Measurements from ENCODE around the gene CWC27. TPM values are rescaled to one million over a fixed set of nuclear protein-coding genes. Genes with fewer than 3 reads are reported as not detected.

The CWC27 gene
- total RNA-seq, 2 donors from 2014 or later = 29.1 to 32.6 TPM

- Mint-ChIP-seq H3K36me3 (peaks cover 4% of the 10 kb centered on the region), H3K9me3 (no peaks in the 10 kb centered on the region), H3K27me3 (no peaks in the 10 kb centered on the region), H3K4me1 (ENCODE audit: low read depth in 2 of 2) (peaks cover 4% of the 10 kb centered on the region in 2 donors), H3K27ac (no peak overlapping the region), H3K4me3 (no peak overlapping the region)
- DNase-seq (ENCODE audit: low spot score) (no peak), ATAC-seq (no peak)
Measured at GRCh38 chr5:64968591-64969110, 199.9 kb downstream of the CWC27 start.

- Mint-ChIP-seq H3K9me3 (no peaks in the 10 kb centered on the region), H3K4me3 (no peak overlapping the region), H3K27ac (no peak overlapping the region), H3K4me1 (ENCODE audit: low read depth in 2 of 2) (peaks cover 4% of the 10 kb centered on the region in 2 donors), H3K27me3 (no peaks in the 10 kb centered on the region), H3K36me3 (peaks cover 5% of the 10 kb centered on the region)
- DNase-seq (ENCODE audit: low spot score) (no peak), ATAC-seq (no peak)
Measured at GRCh38 chr5:64969578-64969977, 200.8 kb downstream of the CWC27 start.

- H3K4me3 Mint-ChIP-seq = no peak overlapping the region
- no peaks in the 10 kb centered on the region for H3K27me3 Mint-ChIP-seq
- H3K36me3 Mint-ChIP-seq = peaks cover 5% of the 10 kb centered on the region
- no peak overlapping the region for H3K27ac Mint-ChIP-seq
- no peaks in the 10 kb centered on the region for H3K9me3 Mint-ChIP-seq
- DNase-seq (ENCODE audit: low spot score) (no peak), ATAC-seq (no peak)
- peaks cover 4% of the 10 kb centered on the region in 2 donors for H3K4me1 Mint-ChIP-seq (ENCODE audit: low read depth in 2 of 2)
Measured at GRCh38 chr5:64971513-64971912, 202.8 kb downstream of the CWC27 start.

- H3K4me3 Mint-ChIP-seq = no peak overlapping the region
- ATAC-seq = no peak
- no peaks in the 10 kb centered on the region for H3K9me3 Mint-ChIP-seq
- peaks cover 5% of the 10 kb centered on the region for H3K36me3 Mint-ChIP-seq
- H3K4me1 Mint-ChIP-seq (ENCODE audit: low read depth in 2 of 2) = peaks cover 4% of the 10 kb centered on the region in 2 donors
- H3K27ac Mint-ChIP-seq = no peak overlapping the region
- no peaks in the 10 kb centered on the region for H3K27me3 Mint-ChIP-seq
- no peak for DNase-seq (ENCODE audit: low spot score)
Measured at GRCh38 chr5:64971990-64972389, 203.3 kb downstream of the CWC27 start.

- DNase-seq (ENCODE audit: low spot score) (no peak), ATAC-seq (no peak)
- Mint-ChIP-seq H3K36me3 (peaks cover 5% of the 10 kb centered on the region), H3K9me3 (no peaks in the 10 kb centered on the region), H3K4me3 (no peak overlapping the region), H3K27ac (no peak overlapping the region), H3K4me1 (ENCODE audit: low read depth in 2 of 2) (peaks cover 4% of the 10 kb centered on the region in 2 donors), H3K27me3 (no peaks in the 10 kb centered on the region)
Measured at GRCh38 chr5:64972591-64972990, 203.9 kb downstream of the CWC27 start.

- H3K9me3 Mint-ChIP-seq = no peaks in the 10 kb centered on the region
- H3K36me3 Mint-ChIP-seq = peaks cover 11% of the 10 kb centered on the region
- DNase-seq (ENCODE audit: low spot score) (no peak), ATAC-seq (no peak)
- H3K4me3 Mint-ChIP-seq = no peak overlapping the region
- H3K4me1 Mint-ChIP-seq (ENCODE audit: low read depth in 2 of 2) = peaks cover 4% of the 10 kb centered on the region in 2 donors
- H3K27me3 Mint-ChIP-seq = no peaks in the 10 kb centered on the region
- H3K27ac Mint-ChIP-seq = no peak overlapping the region
Measured at GRCh38 chr5:64973215-64973614, 204.5 kb downstream of the CWC27 start.

- Mint-ChIP-seq H3K27ac (no peak overlapping the region), H3K4me1 (ENCODE audit: low read depth in 2 of 2) (no peaks in the 10 kb centered on the region), H3K36me3 (peaks cover 11% of the 10 kb centered on the region), H3K4me3 (no peak overlapping the region), H3K27me3 (no peaks in the 10 kb centered on the region), H3K9me3 (no peaks in the 10 kb centered on the region)
- no peak for ATAC-seq
- DNase-seq (ENCODE audit: low spot score) = no peak
Measured at GRCh38 chr5:64977779-64978178, 209.0 kb downstream of the CWC27 start.

- Mint-ChIP-seq H3K9me3 (no peaks in the 10 kb centered on the region), H3K4me3 (no peak overlapping the region), H3K27me3 (no peaks in the 10 kb centered on the region), H3K4me1 (ENCODE audit: low read depth in 2 of 2) (no peaks in the 10 kb centered on the region), H3K27ac (no peak overlapping the region), H3K36me3 (peaks cover 11% of the 10 kb centered on the region)
- DNase-seq (ENCODE audit: low spot score) (no peak), ATAC-seq (no peak)
Measured at GRCh38 chr5:64978546-64978945, 209.8 kb downstream of the CWC27 start.

- no peaks in the 10 kb centered on the region for H3K4me1 Mint-ChIP-seq (ENCODE audit: low read depth in 2 of 2)
- no peaks in the 10 kb centered on the region for H3K27me3 Mint-ChIP-seq
- H3K4me3 Mint-ChIP-seq = no peak overlapping the region
- H3K27ac Mint-ChIP-seq = no peak overlapping the region
- H3K9me3 Mint-ChIP-seq = no peaks in the 10 kb centered on the region
- DNase-seq (ENCODE audit: low spot score) (no peak), ATAC-seq (no peak)
- peaks cover 6% of the 10 kb centered on the region for H3K36me3 Mint-ChIP-seq
Measured at GRCh38 chr5:64979531-64979930, 210.8 kb downstream of the CWC27 start.

- DNase-seq (ENCODE audit: low spot score) (no peak), ATAC-seq (no peak)
- Mint-ChIP-seq H3K4me1 (ENCODE audit: low read depth in 2 of 2) (no peaks in the 10 kb centered on the region), H3K9me3 (no peaks in the 10 kb centered on the region), H3K4me3 (no peak overlapping the region), H3K27ac (no peak overlapping the region), H3K36me3 (peaks cover 6% of the 10 kb centered on the region), H3K27me3 (no peaks in the 10 kb centered on the region)
Measured at GRCh38 chr5:64980176-64980575, 211.4 kb downstream of the CWC27 start.

GRCh38 chr5:64987768-64988167 is 219.0 kb downstream of the CWC27 start:
- peaks cover 8% of the 10 kb centered on the region for H3K36me3 Mint-ChIP-seq
- H3K4me1 Mint-ChIP-seq (ENCODE audit: low read depth in 2 of 2) = no peaks in the 10 kb centered on the region
- H3K4me3 Mint-ChIP-seq = no peak overlapping the region
- ATAC-seq (no peak), DNase-seq (ENCODE audit: low spot score) (no peak)
- H3K27ac Mint-ChIP-seq = no peak overlapping the region
- H3K27me3 Mint-ChIP-seq = no peaks in the 10 kb centered on the region
- H3K9me3 Mint-ChIP-seq = peaks cover 2% of the 10 kb centered on the region

- H3K27ac Mint-ChIP-seq = no peak overlapping the region
- no peak for DNase-seq (ENCODE audit: low spot score)
- H3K4me3 Mint-ChIP-seq = no peak overlapping the region
- no peak for ATAC-seq
- no peaks in the 10 kb centered on the region for H3K27me3 Mint-ChIP-seq
- no peaks in the 10 kb centered on the region for H3K4me1 Mint-ChIP-seq (ENCODE audit: low read depth in 2 of 2)
- H3K36me3 Mint-ChIP-seq = peaks cover 2% of the 10 kb centered on the region
- peaks cover under 1% of the 10 kb centered on the region for H3K9me3 Mint-ChIP-seq
Measured at GRCh38 chr5:65009207-65009606, 240.5 kb downstream of the CWC27 start.

GRCh38 chr5:65010841-65011240 is 242.1 kb downstream of the CWC27 start:
- Mint-ChIP-seq H3K4me3 (no peak overlapping the region), H3K4me1 (ENCODE audit: low read depth in 2 of 2) (no peaks in the 10 kb centered on the region), H3K9me3 (no peaks in the 10 kb centered on the region), H3K27ac (no peak overlapping the region), H3K36me3 (no peaks in the 10 kb centered on the region), H3K27me3 (no peaks in the 10 kb centered on the region)
- ATAC-seq = no peak
- DNase-seq (ENCODE audit: low spot score) = no peak

- Mint-ChIP-seq H3K4me1 (ENCODE audit: low read depth in 2 of 2) (no peaks in the 10 kb centered on the region), H3K4me3 (no peak overlapping the region), H3K9me3 (no peaks in the 10 kb centered on the region), H3K27me3 (no peaks in the 10 kb centered on the region), H3K36me3 (no peaks in the 10 kb centered on the region), H3K27ac (no peak overlapping the region)
- no peak for ATAC-seq
- DNase-seq (ENCODE audit: low spot score) = no peak
Measured at GRCh38 chr5:65012301-65012892, 243.7 kb downstream of the CWC27 start.

GRCh38 chr5:65013166-65013565 is 244.4 kb downstream of the CWC27 start:
- H3K27ac Mint-ChIP-seq = no peak overlapping the region
- H3K27me3 Mint-ChIP-seq = no peaks in the 10 kb centered on the region
- H3K4me3 Mint-ChIP-seq = no peak overlapping the region
- DNase-seq (ENCODE audit: low spot score) (no peak), ATAC-seq (no peak)
- no peaks in the 10 kb centered on the region for H3K36me3 Mint-ChIP-seq
- no peaks in the 10 kb centered on the region for H3K4me1 Mint-ChIP-seq (ENCODE audit: low read depth in 2 of 2)
- no peaks in the 10 kb centered on the region for H3K9me3 Mint-ChIP-seq
